SK-N-SH (cell line): Measurements from ENCODE around the gene LY6G6C.

Experiments
- EP300 ChIP-seq, 2 experiments: IDR thresholded peaks; 2 replicates each; pipeline versions ENCODE4 v1.4.0 to v1.6.1; 2012; ENCODE audit warnings: borderline replicate concordance in 1 of 2, low read depth in 1 of 2, low read length in 1 of 2
- GABPA ChIP-seq: IDR thresholded peaks from 2 replicates; pipeline ENCODE4 v1.4.0; 2012; ENCODE audit warnings: low read depth, mild to moderate bottlenecking
- IRF3 ChIP-seq: fragments of 150-350 bp; IDR thresholded peaks from 2 replicates; pipeline ENCODE4 v1.6.1; 2016; ENCODE audit warnings: mild to moderate bottlenecking, low read depth, low read length
- MEF2A ChIP-seq: IDR thresholded peaks from 2 replicates; pipeline ENCODE4 v1.4.0; 2012; ENCODE audit warnings: low read depth, borderline replicate concordance
- POLR2AphosphoS5 ChIP-seq: IDR thresholded peaks from 2 replicates; pipeline ENCODE4 v1.6.1; 2012; ENCODE audit warnings: low read depth, low read length

- TF ChIP-seq MEF2A (no peak), POLR2AphosphoS5 (no peak), GABPA (no peak), IRF3 (no peak), EP300 (IDR thresholded peaks at IDR 0.05; ENCODE audit: borderline replicate concordance in 1 of 2, low read depth in 1 of 2, low read length in 1 of 2) (no peak)
These were observed 32.1 kb downstream of the LY6G6C start for GRCh38 chr6:31689249-31690110.
